ENCODE results near the gene AGAP6. TPM values are rescaled to one million over a fixed set of nuclear protein-coding genes. Genes with fewer than 3 reads are reported as not detected.
"Not testable (repeated sequence)": the region's sequence is repeated elsewhere in the genome, so short reads cannot be mapped to it uniquely, and the experiment has no call there.

AGAP6 gene
- polyA plus RNA-seq, 2 of the 4 experiments (the other 2 are of a cell fraction) = 8.4 to 13.0 TPM

DNA sequence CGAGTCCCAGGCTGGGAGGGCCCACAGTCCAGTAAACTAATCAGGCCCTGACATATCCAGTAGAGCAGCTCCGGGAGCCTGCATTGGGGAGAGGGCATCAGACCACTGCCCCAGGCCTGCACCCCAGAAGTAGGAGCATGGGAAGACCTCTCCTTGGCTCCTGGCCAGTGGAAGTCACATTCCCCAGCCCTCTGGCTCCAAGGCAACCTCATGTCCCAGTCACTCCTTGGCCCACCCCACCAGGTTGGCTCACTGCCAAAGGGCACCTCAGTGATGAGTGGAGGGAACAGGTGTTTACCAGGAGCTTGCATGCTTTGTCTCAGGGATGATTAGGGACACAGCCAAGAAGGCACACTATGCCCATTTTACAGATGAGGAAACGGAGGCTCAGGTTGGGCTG lies 31.1 kb downstream of the AGAP6 start:
- POLR2A ChIA-PET; H3K4me1 ChIP-seq; H3K4me2 ChIP-seq; FAIRE-seq; H3K9me3 ChIP-seq; H3K27ac ChIP-seq; CTCF ChIA-PET; H3K4me3 ChIP-seq; ATAC-seq; DNase-seq (ENCODE audit: low read depth in 1 of 2, low spot score in 1 of 2): not testable (repeated sequence)
- WGBS (ENCODE audit: missing lambda C conversion rate) = 78% methylated on average over 3 of the region's 3 CpGs

DNA sequence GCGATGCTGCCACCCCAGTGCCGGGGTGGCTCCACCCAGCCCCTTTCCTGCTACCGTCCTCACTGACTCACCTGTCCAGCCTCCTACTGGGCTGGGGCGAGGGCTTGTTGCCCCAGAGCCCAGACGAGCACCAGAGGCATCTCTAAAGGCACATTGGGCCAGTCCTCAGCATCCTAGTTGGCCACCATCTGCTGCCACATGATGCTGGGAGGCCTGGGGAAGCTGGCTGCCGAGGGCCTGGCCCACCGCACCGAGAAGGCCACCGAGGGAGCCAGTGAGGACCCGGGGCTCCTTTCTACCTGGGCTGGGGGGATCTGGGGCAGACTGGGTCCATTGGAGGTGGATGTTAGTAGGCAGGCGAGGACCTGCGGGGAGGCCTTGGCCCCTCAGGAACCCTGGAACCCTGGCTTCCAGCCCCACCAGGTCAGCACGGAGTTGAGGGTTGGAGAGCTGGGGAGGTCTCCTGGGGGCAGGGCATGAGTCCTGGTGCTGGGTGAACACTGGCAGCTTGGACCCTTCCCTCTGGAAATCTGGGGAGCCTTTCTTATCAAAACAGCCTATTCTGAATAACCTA lies 32.3 kb downstream of the AGAP6 start:
- ATAC-seq, H3K4me1 ChIP-seq: not testable (repeated sequence)

DNA sequence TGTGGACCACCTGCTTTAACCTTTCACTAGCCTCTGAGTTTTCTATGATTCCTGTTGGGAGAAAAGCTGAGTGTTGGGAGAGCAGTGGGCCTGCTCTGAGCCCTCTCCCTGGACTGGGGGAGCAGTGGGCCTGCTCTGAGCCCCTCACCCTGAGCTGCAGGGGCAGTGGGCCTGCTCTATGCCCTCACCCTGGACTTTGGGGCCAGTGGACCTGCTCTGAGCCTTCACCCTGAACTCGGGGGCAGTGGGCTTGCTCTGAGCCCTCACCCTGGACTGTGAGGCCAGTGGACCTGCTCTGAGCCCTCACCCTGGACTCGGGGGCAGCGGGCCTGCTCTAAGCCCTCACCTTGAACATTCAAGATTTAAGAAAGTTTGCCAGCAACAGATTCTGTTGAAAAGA lies 33.4 kb downstream of the AGAP6 start:
- Histone ChIP-seq H3K9me3 (no peaks in the 10 kb centered on the region), H3K27ac (no peak overlapping the region), H3K4me1 (no peaks in the 10 kb centered on the region), H3K4me2 (no peak overlapping the region), H3K4me3 (no peak overlapping the region)
- 49% methylated on average over 3 of the region's 3 CpGs for WGBS (ENCODE audit: missing lambda C conversion rate)
- TF ChIP-seq, protein P1, sequence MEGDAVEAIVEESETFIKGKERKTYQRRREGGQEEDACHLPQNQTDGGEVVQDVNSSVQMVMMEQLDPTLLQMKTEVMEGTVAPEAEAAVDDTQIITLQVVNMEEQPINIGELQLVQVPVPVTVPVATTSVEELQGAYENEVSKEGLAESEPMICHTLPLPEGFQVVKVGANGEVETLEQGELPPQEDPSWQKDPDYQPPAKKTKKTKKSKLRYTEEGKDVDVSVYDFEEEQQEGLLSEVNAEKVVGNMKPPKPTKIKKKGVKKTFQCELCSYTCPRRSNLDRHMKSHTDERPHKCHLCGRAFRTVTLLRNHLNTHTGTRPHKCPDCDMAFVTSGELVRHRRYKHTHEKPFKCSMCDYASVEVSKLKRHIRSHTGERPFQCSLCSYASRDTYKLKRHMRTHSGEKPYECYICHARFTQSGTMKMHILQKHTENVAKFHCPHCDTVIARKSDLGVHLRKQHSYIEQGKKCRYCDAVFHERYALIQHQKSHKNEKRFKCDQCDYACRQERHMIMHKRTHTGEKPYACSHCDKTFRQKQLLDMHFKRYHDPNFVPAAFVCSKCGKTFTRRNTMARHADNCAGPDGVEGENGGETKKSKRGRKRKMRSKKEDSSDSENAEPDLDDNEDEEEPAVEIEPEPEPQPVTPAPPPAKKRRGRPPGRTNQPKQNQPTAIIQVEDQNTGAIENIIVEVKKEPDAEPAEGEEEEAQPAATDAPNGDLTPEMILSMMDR (IDR thresholded peaks at IDR 0.05) = no peak
- TF ChIP-seq RFX5 (IDR thresholded peaks at IDR 0.05) (no peak), GATA3 (IDR thresholded peaks at IDR 0.05; ENCODE audit: borderline replicate concordance) (no peak), KDM5A (IDR thresholded peaks at IDR 0.05) (no peak), NR3C1 (IDR thresholded peaks at IDR 0.05) (no peak), MAZ (IDR thresholded peaks at IDR 0.05; ENCODE audit: borderline replicate concordance, low read depth, low read length) (no peak), TFCP2L1 (CRISPR knock-in tag; IDR thresholded peaks at IDR 0.05) (no peak), BHLHE40 (IDR thresholded peaks at IDR 0.05; ENCODE audit: low read depth, low read length) (no peak)
- TF ChIP-seq, protein P2, sequence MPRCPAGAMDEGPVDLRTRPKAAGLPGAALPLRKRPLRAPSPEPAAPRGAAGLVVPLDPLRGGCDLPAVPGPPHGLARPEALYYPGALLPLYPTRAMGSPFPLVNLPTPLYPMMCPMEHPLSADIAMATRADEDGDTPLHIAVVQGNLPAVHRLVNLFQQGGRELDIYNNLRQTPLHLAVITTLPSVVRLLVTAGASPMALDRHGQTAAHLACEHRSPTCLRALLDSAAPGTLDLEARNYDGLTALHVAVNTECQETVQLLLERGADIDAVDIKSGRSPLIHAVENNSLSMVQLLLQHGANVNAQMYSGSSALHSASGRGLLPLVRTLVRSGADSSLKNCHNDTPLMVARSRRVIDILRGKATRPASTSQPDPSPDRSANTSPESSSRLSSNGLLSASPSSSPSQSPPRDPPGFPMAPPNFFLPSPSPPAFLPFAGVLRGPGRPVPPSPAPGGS (IDR thresholded peaks at IDR 0.05) = no peak
- TF ChIP-seq, protein P3, sequence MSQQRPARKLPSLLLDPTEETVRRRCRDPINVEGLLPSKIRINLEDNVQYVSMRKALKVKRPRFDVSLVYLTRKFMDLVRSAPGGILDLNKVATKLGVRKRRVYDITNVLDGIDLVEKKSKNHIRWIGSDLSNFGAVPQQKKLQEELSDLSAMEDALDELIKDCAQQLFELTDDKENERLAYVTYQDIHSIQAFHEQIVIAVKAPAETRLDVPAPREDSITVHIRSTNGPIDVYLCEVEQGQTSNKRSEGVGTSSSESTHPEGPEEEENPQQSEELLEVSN (IDR thresholded peaks at IDR 0.05; ENCODE audit: borderline replicate concordance, low read depth) = no peak
- ATAC-seq = peak in 1 of 2 experiments; percentile 39; a peak in 1 of 6 replicates
- ChIA-PET CTCF (no interaction called here), POLR2A (no interaction called here)
- no peak for FAIRE-seq
- no peak for DNase-seq (ENCODE audit: low read depth in 1 of 2, low spot score in 1 of 2)

More for the DNA sequence above, 32.3 kb downstream of the AGAP6 start:
- POLR2A ChIA-PET; DNase-seq (ENCODE audit: low read depth in 1 of 2, low spot score in 1 of 2); H3K9me3 ChIP-seq; CTCF ChIA-PET; FAIRE-seq; H3K4me2 ChIP-seq; H3K4me3 ChIP-seq; H3K27ac ChIP-seq: not testable (repeated sequence)
- WGBS (ENCODE audit: missing lambda C conversion rate) = 66% methylated on average over 9 of the region's 13 CpGs

DNA sequence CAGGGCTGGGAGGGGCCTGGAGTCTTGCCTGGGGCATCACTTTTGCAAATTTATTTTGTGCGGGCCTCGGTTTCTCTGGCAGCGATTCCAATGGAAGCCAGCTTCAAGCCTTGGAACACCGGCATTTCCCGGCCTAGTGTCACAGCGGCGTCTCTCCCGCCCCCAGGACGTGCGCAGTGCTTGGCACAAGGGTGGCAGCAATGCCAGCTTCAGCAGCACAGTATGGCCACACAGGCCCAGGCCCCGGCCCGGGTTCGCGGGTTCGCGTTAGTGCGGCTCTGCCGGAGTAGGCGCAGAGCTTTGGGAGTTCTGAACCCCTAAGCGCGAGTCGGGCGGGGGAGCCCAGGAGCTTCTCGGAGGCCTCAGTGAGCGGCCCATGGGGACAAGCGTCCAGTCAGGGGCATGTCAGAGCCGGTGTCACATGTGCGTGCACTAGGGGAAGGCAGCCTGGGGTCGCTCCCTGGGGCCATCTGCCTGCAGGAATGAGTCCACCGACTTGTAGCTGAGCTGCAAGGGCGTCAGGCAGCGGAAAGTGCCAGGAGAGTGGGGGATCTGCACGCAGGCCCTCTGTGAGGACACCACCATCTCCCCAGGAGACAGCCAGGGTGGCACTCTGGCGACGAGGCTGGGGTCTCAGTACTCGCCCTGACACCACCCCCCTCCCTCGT lies 36.6 kb downstream of the AGAP6 start:
- FAIRE-seq = not testable (repeated sequence)

DNA sequence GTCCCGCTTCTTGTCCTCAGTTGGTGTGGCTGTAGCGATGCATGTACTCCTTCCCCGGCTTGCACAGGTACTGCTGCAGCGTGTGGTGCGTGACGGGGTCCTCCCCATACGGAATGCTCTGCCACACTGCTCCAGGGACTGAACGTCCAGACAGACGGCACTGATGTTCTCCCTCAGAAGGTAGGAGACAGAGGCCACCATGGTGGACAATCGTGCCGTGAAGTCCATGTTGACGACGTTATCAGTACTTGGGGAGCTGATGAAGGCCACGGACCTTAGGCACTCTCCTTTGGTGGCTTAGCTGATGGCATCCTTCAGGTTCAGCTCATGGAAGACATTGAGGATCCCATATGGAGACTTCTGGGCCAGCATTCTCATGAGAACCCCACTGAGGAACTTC lies 37.4 kb downstream of the AGAP6 start:
- FAIRE-seq (no peak), ATAC-seq (no peak), DNase-seq (ENCODE audit: low read depth in 1 of 2, low spot score in 1 of 2) (no peak)
- H3K4me3 ChIP-seq = no peak overlapping the region
- H3K9me3 ChIP-seq = no peaks in the 10 kb centered on the region
- H3K4me1 ChIP-seq = no peaks in the 10 kb centered on the region
- H3K4me2 ChIP-seq = no peak overlapping the region
- POLR2A ChIA-PET = no interaction called here
- no peak overlapping the region for H3K27ac ChIP-seq
- CTCF ChIA-PET = no interaction called here
- 63% methylated on average over 8 of the region's 14 CpGs for WGBS (ENCODE audit: missing lambda C conversion rate)
- TF ChIP-seq, protein P4, sequence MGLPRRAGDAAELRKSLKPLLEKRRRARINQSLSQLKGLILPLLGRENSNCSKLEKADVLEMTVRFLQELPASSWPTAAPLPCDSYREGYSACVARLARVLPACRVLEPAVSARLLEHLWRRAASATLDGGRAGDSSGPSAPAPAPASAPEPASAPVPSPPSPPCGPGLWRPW (IDR thresholded peaks at IDR 0.05) = no peak
- TF ChIP-seq ZSCAN20 (CRISPR knock-in tag; IDR thresholded peaks at IDR 0.05) (no peak), MYC (IDR thresholded peaks at IDR 0.05; ENCODE audit: borderline replicate concordance, low read length) (no peak), POLR2A (IDR thresholded peaks at IDR 0.05; ENCODE audit: low read length) (no peak), RNF2 (IDR thresholded peaks at IDR 0.05; ENCODE audit: borderline replicate concordance, low read depth) (no peak)
- TF ChIP-seq, protein P5, sequence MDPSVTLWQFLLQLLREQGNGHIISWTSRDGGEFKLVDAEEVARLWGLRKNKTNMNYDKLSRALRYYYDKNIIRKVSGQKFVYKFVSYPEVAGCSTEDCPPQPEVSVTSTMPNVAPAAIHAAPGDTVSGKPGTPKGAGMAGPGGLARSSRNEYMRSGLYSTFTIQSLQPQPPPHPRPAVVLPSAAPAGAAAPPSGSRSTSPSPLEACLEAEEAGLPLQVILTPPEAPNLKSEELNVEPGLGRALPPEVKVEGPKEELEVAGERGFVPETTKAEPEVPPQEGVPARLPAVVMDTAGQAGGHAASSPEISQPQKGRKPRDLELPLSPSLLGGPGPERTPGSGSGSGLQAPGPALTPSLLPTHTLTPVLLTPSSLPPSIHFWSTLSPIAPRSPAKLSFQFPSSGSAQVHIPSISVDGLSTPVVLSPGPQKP (IDR thresholded peaks at IDR 0.05; ENCODE audit: low read depth, low read length) = no peak
- TF ChIP-seq, protein P6, sequence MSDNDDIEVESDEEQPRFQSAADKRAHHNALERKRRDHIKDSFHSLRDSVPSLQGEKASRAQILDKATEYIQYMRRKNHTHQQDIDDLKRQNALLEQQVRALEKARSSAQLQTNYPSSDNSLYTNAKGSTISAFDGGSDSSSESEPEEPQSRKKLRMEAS (IDR thresholded peaks at IDR 0.05) = no peak
- TF ChIP-seq, protein P7, sequence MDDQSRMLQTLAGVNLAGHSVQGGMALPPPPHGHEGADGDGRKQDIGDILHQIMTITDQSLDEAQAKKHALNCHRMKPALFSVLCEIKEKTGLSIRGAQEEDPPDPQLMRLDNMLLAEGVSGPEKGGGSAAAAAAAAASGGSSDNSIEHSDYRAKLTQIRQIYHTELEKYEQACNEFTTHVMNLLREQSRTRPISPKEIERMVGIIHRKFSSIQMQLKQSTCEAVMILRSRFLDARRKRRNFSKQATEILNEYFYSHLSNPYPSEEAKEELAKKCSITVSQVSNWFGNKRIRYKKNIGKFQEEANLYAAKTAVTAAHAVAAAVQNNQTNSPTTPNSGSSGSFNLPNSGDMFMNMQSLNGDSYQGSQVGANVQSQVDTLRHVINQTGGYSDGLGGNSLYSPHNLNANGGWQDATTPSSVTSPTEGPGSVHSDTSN (IDR thresholded peaks at IDR 0.05) = no peak
- TF ChIP-seq, protein P8, sequence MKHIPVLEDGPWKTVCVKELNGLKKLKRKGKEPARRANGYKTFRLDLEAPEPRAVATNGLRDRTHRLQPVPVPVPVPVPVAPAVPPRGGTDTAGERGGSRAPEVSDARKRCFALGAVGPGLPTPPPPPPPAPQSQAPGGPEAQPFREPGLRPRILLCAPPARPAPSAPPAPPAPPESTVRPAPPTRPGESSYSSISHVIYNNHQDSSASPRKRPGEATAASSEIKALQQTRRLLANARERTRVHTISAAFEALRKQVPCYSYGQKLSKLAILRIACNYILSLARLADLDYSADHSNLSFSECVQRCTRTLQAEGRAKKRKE (CRISPR knock-in tag; IDR thresholded peaks at IDR 0.05; ENCODE audit: low read depth) = no peak

More for the DNA sequence above, 36.6 kb downstream of the AGAP6 start:
- H3K9me3 ChIP-seq; POLR2A ChIA-PET; CTCF ChIA-PET; ATAC-seq; H3K4me3 ChIP-seq; H3K4me1 ChIP-seq; H3K4me2 ChIP-seq; H3K27ac ChIP-seq; DNase-seq (ENCODE audit: low read depth in 1 of 2, low spot score in 1 of 2): not testable (repeated sequence)
- 72% methylated on average over 28 of the region's 37 CpGs for WGBS (ENCODE audit: missing lambda C conversion rate)

Measured in A549 (cell line).